Tibial artery (tissue), 4 donors: ENCODE measurements around the gene TRPT1.

Experiments
- DNase-seq, 2 donors: peaks; one replicate each; pipeline ENCODE4 v3.0.0-alpha.2; 2019
- H3K27ac ChIP-seq, 2 donors: fragments of 200-600 bp; sonication (generic) in 1 of 2; 1 replicate in 1 of 2; 2 replicates in 1 of 2; pipeline ENCODE4 v1.5.1; 2018 to 2019; ENCODE audit warnings: mild to moderate bottlenecking in 1 of 2
- H3K27me3 ChIP-seq, 2 donors: fragments of 200-600 bp; sonication (generic) in 1 of 2; one replicate each; pipeline versions ENCODE4 v1.5.1 to v1.6.0; 2016 to 2019
- H3K36me3 ChIP-seq, 3 donors: fragments of 200-600 bp; sonication (generic) in 2 of 3; one replicate each; pipeline ENCODE4 v1.5.1; 2016 to 2019; ENCODE audit warnings: mild to moderate bottlenecking in 2 of 3
- H3K4me1 ChIP-seq, 4 donors: fragments of 200-600 bp; sonication (generic) in 2 of 4; 1 replicate in 3 of 4; 2 replicates in 1 of 4; pipeline ENCODE4 v1.5.1; 2016 to 2019
- H3K4me3 ChIP-seq, 2 donors: fragments of 200-600 bp; sonication (generic) in 1 of 2; 1 replicate in 1 of 2; 2 replicates in 1 of 2; pipeline ENCODE4 v1.5.1; 2018 to 2019; ENCODE audit warnings: mild to moderate bottlenecking in 2 of 2
- H3K9me3 ChIP-seq, 3 donors: fragments of 200-600 bp; sonication (generic) in 1 of 3; one replicate each; pipeline ENCODE4 v1.5.1; 2016 to 2019
- intact Hi-C: fragments of 100-400 bp; cut with DNase I; formaldehyde crosslinking; loops from one replicate; pipeline ENCODE4 v1.15.0; 2023; ENCODE audit warnings: low total_unique reads
- TF ChIP-seq, protein P1 (sequence below), 2 experiments: fragments of 200-600 bp in 1 of 2; fragments of 450-650 bp in 1 of 2; IDR thresholded peaks; one replicate each; pipeline ENCODE4 v1.5.1; 2017 to 2019; ENCODE audit warnings: antibody characterized with exemption in 2 of 2, mild to moderate bottlenecking in 1 of 2, moderate library complexity in 1 of 2

TRPT1 gene

DNA sequence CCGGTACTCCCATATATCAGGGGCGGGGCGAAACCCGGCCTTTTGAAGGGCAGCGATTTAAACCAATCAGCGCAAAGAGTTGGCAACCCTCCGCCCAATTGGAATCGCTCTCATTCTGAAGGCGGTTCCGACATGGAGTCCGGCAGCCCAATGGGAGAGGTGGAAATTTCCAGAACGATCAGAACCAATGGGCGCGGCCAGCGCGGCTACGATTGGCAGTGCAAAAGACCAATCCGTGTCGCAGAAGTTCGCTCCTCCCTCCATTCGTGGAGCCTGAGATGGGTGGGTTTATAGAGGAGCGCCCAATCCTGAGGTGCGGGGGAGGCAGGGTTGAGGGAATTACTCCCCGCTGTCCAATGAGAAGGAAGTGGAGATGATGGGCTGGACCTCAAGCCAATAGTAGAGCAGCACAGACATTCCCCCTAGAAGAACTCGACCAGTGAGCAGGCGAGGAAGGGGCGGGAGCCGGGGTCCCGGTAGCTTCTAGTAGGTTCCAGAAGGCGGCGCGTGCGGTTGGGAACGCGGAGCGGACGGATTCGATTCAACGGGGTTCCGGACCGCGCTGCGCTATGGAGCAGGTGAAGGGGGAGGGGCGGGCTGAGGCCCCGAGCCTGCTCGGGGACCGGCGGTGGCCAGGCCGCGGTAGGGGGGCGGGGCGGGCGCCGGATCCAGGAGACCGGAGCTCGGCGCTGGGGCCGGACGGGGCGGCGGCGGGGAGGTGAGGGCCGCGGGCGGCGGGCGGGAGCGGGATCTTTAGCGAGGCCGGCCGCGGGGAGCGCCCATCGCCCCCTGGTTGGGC is 40.1 kb downstream of the TRPT1 start, which contains the start of gene STIP1:
TSS of gene STIP1 (plus strand) at position 479 of the 799 bp plus-strand sequence. CDS start at position 570, 91 bp downstream.
- Histone ChIP-seq H3K27me3 (no peaks in the 10 kb centered on the region), H3K27ac (peak within 1 kb of the TSS; percentile 87 to 89), H3K36me3 (peaks cover 0 to 7% (median 0%) of the 10 kb centered on the region in 3 donors), H3K4me3 (peak within 1 kb of the TSS in 1 of 2 donors; percentile 64), H3K9me3 (no peaks in the 10 kb centered on the region), H3K4me1 (peaks cover 0 to 49% (median 34%) of the 10 kb centered on the region in 4 donors)
- intact Hi-C loops, result loop anchor here (5.0 kb wide), 1 partner anchor 41 kb away; the partner anchor contains the start of genes NUDT22 and TRPT1
- peak; percentile 99 to 100 for DNase-seq
- TF ChIP-seq, protein P1, sequence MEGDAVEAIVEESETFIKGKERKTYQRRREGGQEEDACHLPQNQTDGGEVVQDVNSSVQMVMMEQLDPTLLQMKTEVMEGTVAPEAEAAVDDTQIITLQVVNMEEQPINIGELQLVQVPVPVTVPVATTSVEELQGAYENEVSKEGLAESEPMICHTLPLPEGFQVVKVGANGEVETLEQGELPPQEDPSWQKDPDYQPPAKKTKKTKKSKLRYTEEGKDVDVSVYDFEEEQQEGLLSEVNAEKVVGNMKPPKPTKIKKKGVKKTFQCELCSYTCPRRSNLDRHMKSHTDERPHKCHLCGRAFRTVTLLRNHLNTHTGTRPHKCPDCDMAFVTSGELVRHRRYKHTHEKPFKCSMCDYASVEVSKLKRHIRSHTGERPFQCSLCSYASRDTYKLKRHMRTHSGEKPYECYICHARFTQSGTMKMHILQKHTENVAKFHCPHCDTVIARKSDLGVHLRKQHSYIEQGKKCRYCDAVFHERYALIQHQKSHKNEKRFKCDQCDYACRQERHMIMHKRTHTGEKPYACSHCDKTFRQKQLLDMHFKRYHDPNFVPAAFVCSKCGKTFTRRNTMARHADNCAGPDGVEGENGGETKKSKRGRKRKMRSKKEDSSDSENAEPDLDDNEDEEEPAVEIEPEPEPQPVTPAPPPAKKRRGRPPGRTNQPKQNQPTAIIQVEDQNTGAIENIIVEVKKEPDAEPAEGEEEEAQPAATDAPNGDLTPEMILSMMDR (IDR thresholded peaks at IDR 0.05), result peak; percentile 36 to 47

DNA sequence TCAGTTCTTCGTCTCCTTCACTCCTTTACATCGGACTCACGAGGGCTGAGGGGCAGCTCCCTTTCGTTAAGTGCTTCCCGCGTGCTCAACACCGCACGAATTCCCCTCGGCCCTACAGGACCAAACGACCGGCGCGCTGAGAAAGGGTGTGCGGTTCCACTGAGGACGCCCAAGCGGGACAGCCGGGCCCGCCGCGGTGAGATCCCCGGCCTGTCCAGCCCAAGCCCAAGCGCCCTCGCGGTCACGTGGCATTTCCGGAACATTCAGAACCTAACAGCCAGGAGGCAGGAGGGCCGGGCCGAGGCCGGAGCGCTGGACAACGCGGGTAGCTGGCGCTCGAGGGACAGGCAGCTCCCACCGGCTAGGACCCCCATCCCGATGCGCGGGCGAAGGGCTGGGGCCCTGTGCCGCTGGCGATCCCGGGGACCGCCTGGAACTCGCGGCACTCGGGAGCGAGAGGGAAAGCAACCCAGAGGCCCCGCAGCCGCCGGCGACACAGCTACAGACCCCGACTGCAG is 40.8 kb downstream of the TRPT1 start:
- H3K4me1 ChIP-seq, result peaks cover 0 to 55% (median 39%) of the 10 kb centered on the region in 4 donors
- H3K27me3 ChIP-seq, result no peaks in the 10 kb centered on the region
- intact Hi-C loops, result loop anchor here (5.0 kb wide), 1 partner anchor 42 kb away; the partner anchor contains the start of genes NUDT22 and TRPT1
- peaks cover 0 to 6% (median 0%) of the 10 kb centered on the region in 3 donors for H3K36me3 ChIP-seq
- H3K27ac ChIP-seq, result peak overlapping the region; percentile 87 to 89
- peak; percentile 91 to 94 for DNase-seq
- H3K9me3 ChIP-seq, result no peaks in the 10 kb centered on the region
- TF ChIP-seq, protein P1 (IDR thresholded peaks at IDR 0.05), result peak; percentile 30 to 33
- peak overlapping the region in 1 of 2 donors; percentile 64 for H3K4me3 ChIP-seq

DNA sequence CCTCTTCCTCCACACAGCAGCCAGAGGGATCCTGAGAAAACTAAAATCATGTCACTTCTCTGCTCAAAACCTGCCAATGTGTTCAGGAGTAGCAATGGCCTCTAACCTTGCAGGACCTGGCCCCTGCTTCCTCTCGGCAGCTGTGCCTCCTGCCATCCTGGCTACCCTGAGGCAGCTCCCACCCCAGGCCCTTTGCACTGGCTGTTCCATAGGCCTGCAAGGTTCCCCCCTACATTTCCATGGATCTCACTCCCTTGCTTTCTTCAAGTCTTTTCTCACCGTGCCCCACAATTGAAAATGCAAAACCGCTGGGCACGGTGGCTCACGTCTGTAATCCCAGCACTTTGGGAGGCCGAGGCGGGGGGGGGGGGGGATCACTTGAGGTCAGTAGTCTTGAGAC is 42.1 kb downstream of the TRPT1 start:
- TF ChIP-seq, protein P1 (IDR thresholded peaks at IDR 0.05), result no peak
- Histone ChIP-seq H3K27me3 (no peaks in the 10 kb centered on the region), H3K4me1 (peaks cover 0 to 44% (median 33%) of the 10 kb centered on the region in 4 donors), H3K27ac (peak overlapping the region; percentile 87 to 89), H3K4me3 (no peak overlapping the region), H3K9me3 (no peaks in the 10 kb centered on the region), H3K36me3 (no peaks in the 10 kb centered on the region)
- no peak for DNase-seq
- intact Hi-C loops, result no loop called here

DNA sequence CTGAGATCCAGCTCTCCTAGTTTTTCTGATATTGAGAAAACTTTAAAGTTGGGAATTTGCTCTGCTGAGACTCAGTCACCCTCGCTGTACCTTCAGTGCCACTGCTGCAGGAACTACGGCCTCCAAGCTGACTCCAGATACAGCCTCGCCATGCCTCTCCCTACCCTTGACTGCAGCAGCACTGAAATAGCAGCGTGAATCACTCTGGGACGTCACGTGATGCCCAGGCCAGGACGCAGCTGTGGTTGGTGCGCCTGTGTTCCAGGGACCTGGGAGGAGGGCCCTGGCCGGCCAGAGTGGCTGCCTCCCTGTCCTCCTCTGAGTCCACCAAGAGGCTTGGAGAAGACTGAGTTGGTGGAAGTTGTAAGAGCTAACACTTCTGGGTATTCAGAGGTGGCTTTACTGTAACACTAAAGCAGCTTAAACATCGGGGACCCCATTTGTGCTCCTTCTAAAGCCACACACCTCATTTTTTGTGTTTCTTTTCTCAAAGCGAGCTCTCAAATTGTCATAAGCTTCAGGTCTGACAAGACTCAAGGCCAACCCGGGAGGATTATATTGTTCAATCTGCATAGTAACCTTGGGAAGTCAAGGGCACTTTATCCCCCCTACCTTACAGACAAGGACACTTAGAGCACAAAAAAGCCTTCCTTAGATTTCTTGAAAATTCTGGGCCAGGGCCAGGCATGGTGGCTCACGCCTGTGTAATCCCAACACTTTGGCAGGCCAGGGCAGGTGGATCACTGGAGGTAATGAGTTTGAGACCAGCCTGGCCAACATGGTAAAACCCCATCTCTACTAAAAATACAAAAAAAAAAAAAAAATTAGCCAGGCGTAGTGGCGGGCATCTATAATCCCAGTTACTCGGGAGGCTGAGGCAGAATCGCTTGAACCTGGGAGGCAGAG is 44.2 kb downstream of the TRPT1 start:
- no peaks in the 10 kb centered on the region for H3K36me3 ChIP-seq
- peak overlapping the region; percentile 7 to 26 for H3K4me3 ChIP-seq
- peaks cover 0 to 44% (median 33%) of the 10 kb centered on the region in 4 donors for H3K4me1 ChIP-seq
- no peaks in the 10 kb centered on the region for H3K9me3 ChIP-seq
- TF ChIP-seq, protein P1 (IDR thresholded peaks at IDR 0.05), result no peak
- peak; percentile 97 for DNase-seq
- H3K27ac ChIP-seq, result peak overlapping the region; percentile 75 to 88
- intact Hi-C loops, result no loop called here
- H3K27me3 ChIP-seq, result no peaks in the 10 kb centered on the region

DNA sequence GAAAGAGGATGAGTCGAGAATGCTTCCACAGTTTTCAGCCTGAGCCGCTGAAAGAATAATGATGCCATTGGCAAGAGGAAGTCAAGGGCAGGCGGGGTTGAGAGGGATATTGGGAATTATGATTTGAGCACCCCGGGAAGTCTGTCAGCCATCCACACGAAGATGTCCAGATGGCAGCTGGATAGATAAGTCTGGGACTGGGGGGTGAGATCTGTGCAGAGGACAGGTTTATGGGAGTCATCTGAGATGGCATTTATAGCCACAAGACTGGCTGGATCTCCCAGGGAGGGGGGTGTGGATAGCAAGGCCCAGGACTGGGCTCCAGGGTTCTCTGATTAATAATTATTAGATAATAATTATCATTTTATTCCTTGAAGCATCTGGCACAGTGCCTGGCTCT is 45.1 kb downstream of the TRPT1 start:
- no peaks in the 10 kb centered on the region for H3K9me3 ChIP-seq
- peak overlapping the region; percentile 7 to 26 for H3K4me3 ChIP-seq
- peaks cover 0 to 44% (median 33%) of the 10 kb centered on the region in 4 donors for H3K4me1 ChIP-seq
- no peaks in the 10 kb centered on the region for H3K27me3 ChIP-seq
- DNase-seq, result no peak
- TF ChIP-seq, protein P1 (IDR thresholded peaks at IDR 0.05), result no peak
- no peaks in the 10 kb centered on the region for H3K36me3 ChIP-seq
- peak overlapping the region; percentile 75 to 88 for H3K27ac ChIP-seq
- intact Hi-C loops, result no loop called here
